Heart left ventricle (tissue), 13 donors: ENCODE results near the gene ZC3H10.

Source experiments
- POLR2A ChIP-seq, 2 donors: fragments of 450-650 bp; IDR thresholded peaks; one replicate each; pipeline ENCODE4 v1.6.1; 2017; ENCODE audit warnings: antibody characterized with exemption in 2 of 2, mild to moderate bottlenecking in 2 of 2, moderate library complexity in 2 of 2
- TF ChIP-seq, protein P1 (sequence below), 12 donors: fragments of 200-600 bp; sonication (generic) in 4 of 12; IDR thresholded peaks; one replicate each; pipeline versions ENCODE4 v1.5.0 to v1.8.0; 2018 to 2022; ENCODE audit warnings: antibody characterized with exemption in 12 of 12, mild to moderate bottlenecking in 5 of 12
- donor health status: ischemic (EF 13 %, LVEDD 7.1; RV severe dilation, severe dysfunction).
- donor health status: DM: no; HTN: yes; CAD: no.
- donor health status: DM: no; HTN: no; CAD: no.
- donor health status: ischemic (EF 25% LVEDD 6.9; RV normal size, moderate dysfunction).
- donor health status: ischemic (EF 25% LVEDD 5.7; RV mildly dilated, moderate dysfunction).
- donor health status: ischemic (EF 35%, LVEDD 5.7; RV mildly dilated, moderate dysfunction).
- donor health status: nonischemic (EF 11% LVEDD 7.7; RV severe dilation, severe dysfunction).
- donor health status: DM: yes; HTN: yes; CAD: no.
- donor health status: PGD.
- donor health status: ischemic (EF 29% LVEDD 5.4; RV normal size, mild dysfunction).
- donor health status: nonischemic (EF 23%, LVEDD 6.1; RV moderate dilation, normal function).

DNA sequence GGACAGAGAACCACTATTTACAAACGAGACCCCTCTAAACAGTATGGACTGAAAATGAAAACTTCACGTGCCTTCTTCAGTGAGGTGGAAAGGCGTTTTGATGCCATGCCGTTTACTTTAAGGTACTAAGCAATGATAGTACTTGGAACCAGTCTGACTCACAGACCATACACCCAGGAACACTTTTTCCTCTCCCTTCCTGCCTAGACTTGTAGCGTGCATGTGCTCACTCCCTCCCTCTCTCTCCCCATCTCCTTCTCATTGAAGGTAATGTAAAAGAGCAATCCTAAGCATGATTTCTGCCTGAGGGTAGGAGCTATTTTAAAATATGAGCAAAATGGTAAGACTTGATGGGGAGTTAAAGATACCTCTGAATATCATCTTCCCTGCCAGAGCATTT lies 7.5 kb upstream of the ZC3H10 start:
- TF ChIP-seq, protein P1, sequence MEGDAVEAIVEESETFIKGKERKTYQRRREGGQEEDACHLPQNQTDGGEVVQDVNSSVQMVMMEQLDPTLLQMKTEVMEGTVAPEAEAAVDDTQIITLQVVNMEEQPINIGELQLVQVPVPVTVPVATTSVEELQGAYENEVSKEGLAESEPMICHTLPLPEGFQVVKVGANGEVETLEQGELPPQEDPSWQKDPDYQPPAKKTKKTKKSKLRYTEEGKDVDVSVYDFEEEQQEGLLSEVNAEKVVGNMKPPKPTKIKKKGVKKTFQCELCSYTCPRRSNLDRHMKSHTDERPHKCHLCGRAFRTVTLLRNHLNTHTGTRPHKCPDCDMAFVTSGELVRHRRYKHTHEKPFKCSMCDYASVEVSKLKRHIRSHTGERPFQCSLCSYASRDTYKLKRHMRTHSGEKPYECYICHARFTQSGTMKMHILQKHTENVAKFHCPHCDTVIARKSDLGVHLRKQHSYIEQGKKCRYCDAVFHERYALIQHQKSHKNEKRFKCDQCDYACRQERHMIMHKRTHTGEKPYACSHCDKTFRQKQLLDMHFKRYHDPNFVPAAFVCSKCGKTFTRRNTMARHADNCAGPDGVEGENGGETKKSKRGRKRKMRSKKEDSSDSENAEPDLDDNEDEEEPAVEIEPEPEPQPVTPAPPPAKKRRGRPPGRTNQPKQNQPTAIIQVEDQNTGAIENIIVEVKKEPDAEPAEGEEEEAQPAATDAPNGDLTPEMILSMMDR (IDR thresholded peaks at IDR 0.05): no peak
- no peak for TF ChIP-seq POLR2A (IDR thresholded peaks at IDR 0.05)
